Suprapubic skin (tissue), 4 donors: Measurements from ENCODE around the gene STATH.

Experiments used
- CTCF ChIP-seq, 2 donors: fragments of 200-600 bp in 1 of 2; fragments of 450-650 bp in 1 of 2; sonication (generic) in 1 of 2; IDR thresholded peaks; one replicate each; pipeline ENCODE4 v1.5.1; 2016 to 2019; ENCODE audit warnings: antibody characterized with exemption in 2 of 2, mild to moderate bottlenecking in 1 of 2, moderate library complexity in 1 of 2
- EP300 ChIP-seq: sonication (generic); formaldehyde crosslinking; IDR thresholded peaks from one replicate; pipeline ENCODE4 v1.6.1; 2017; ENCODE audit warnings: antibody characterized with exemption
- POLR2A ChIP-seq, 2 donors: fragments of 450-650 bp; IDR thresholded peaks; one replicate each; pipeline ENCODE4 v1.6.1; 2017; ENCODE audit warnings: antibody characterized with exemption in 2 of 2, mild to moderate bottlenecking in 2 of 2, moderate library complexity in 2 of 2
- POLR2AphosphoS5 ChIP-seq, 3 donors: sonication (generic); formaldehyde crosslinking; IDR thresholded peaks; one replicate each; pipeline ENCODE4 v1.6.1; 2017; ENCODE audit warnings: antibody characterized with exemption in 3 of 3

- no peak for TF ChIP-seq CTCF (IDR thresholded peaks at IDR 0.05)
- TF ChIP-seq POLR2A (IDR thresholded peaks at IDR 0.05), result no peak
- no peak for TF ChIP-seq POLR2AphosphoS5 (IDR thresholded peaks at IDR 0.05)
- TF ChIP-seq EP300, result no peak
These were observed 4.8 kb upstream of the STATH start for GRCh38 chr4:69991016-69991415.
